Suprapubic skin (tissue), 4 donors: ENCODE measurements around the gene KRT75. TPM values are rescaled to one million over a fixed set of nuclear protein-coding genes. Genes with fewer than 3 reads are reported as not detected.

Experiments used
- DNase-seq, 2 donors: peaks; one replicate each; pipeline ENCODE4 v3.0.0-alpha.2; 2019; ENCODE audit warnings: low spot score in 2 of 2
- H3K27ac ChIP-seq: fragments of 200-600 bp; sonication (generic); one replicate; pipeline ENCODE4 v1.5.1; 2019
- H3K27me3 ChIP-seq: fragments of 200-600 bp; sonication (generic); one replicate; pipeline ENCODE4 v1.5.1; 2019
- H3K36me3 ChIP-seq: fragments of 200-600 bp; sonication (generic); one replicate; pipeline ENCODE4 v1.5.1; 2019
- H3K4me1 ChIP-seq: fragments of 200-600 bp; sonication (generic); one replicate; pipeline ENCODE4 v1.5.1; 2019
- H3K4me3 ChIP-seq: fragments of 200-600 bp; sonication (generic); one replicate; pipeline ENCODE4 v1.5.1; 2019; ENCODE audit warnings: mild to moderate bottlenecking
- H3K9me3 ChIP-seq: fragments of 200-600 bp; sonication (generic); one replicate; pipeline ENCODE4 v1.5.1; 2019
- EP300 ChIP-seq: sonication (generic); formaldehyde crosslinking; IDR thresholded peaks from one replicate; pipeline ENCODE4 v1.6.1; 2017; ENCODE audit warnings: antibody characterized with exemption
- POLR2A ChIP-seq, 2 donors: fragments of 450-650 bp; IDR thresholded peaks; one replicate each; pipeline ENCODE4 v1.6.1; 2017; ENCODE audit warnings: antibody characterized with exemption in 2 of 2, mild to moderate bottlenecking in 2 of 2, moderate library complexity in 2 of 2
- POLR2AphosphoS5 ChIP-seq, 3 donors: sonication (generic); formaldehyde crosslinking; IDR thresholded peaks; one replicate each; pipeline ENCODE4 v1.6.1; 2017; ENCODE audit warnings: antibody characterized with exemption in 3 of 3
- WGBS: methylation state at CpG from one replicate; pipeline ENCODE4 v1.1.5; 2018; 5-methylcytosine and 5-hydroxymethylcytosine counted together
- total RNA-seq, 4 donors: library from RNA; depleted of rRNA; stranded (reverse); fragments of >200 nt; gene quantifications; one replicate each; pipeline ENCODE4 v1.1.0, GENCODE V29; 2016
- TF ChIP-seq, protein P1 (sequence below), 2 donors: fragments of 200-600 bp in 1 of 2; fragments of 450-650 bp in 1 of 2; sonication (generic) in 1 of 2; IDR thresholded peaks; one replicate each; pipeline ENCODE4 v1.5.1; 2016 to 2019; ENCODE audit warnings: antibody characterized with exemption in 2 of 2, mild to moderate bottlenecking in 1 of 2, moderate library complexity in 1 of 2

KRT75 gene
- total RNA-seq, 4 donors from 2014 or later = 3.3 to 67.9 (median 21.2) TPM

DNA sequence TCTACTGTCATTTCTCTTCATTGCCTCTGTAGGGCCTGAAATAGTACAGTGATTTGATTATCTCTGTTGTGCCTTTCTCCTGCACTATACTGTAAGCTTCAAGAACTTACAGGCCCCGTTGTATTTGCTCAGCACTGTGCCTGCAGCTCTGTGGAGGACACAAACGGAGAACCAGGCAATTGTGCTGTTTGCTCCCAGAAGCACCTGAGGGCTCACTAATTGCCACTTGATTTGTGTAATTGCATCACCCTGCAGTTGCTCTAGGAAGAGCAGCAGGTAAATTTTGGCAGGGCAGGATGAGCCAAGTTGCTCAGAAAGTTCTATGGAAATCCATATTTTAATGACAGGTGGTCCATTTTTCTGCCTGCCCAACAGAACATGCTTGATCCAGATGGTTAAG lies 16.4 kb downstream of the KRT75 start:
- TF ChIP-seq EP300 (no peak), POLR2A (IDR thresholded peaks at IDR 0.05) (no peak)
- TF ChIP-seq, protein P1, sequence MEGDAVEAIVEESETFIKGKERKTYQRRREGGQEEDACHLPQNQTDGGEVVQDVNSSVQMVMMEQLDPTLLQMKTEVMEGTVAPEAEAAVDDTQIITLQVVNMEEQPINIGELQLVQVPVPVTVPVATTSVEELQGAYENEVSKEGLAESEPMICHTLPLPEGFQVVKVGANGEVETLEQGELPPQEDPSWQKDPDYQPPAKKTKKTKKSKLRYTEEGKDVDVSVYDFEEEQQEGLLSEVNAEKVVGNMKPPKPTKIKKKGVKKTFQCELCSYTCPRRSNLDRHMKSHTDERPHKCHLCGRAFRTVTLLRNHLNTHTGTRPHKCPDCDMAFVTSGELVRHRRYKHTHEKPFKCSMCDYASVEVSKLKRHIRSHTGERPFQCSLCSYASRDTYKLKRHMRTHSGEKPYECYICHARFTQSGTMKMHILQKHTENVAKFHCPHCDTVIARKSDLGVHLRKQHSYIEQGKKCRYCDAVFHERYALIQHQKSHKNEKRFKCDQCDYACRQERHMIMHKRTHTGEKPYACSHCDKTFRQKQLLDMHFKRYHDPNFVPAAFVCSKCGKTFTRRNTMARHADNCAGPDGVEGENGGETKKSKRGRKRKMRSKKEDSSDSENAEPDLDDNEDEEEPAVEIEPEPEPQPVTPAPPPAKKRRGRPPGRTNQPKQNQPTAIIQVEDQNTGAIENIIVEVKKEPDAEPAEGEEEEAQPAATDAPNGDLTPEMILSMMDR (IDR thresholded peaks at IDR 0.05) = no peak
- no peak for DNase-seq
- 43% methylated on average over 2 of the region's 2 CpGs for WGBS
- H3K9me3 ChIP-seq = no peaks in the 10 kb centered on the region
- no peak overlapping the region for H3K4me3 ChIP-seq
- H3K36me3 ChIP-seq = no peaks in the 10 kb centered on the region
- peaks cover 19% of the 10 kb centered on the region for H3K4me1 ChIP-seq
- peaks cover 5% of the 10 kb centered on the region for H3K27me3 ChIP-seq
- no peak overlapping the region for H3K27ac ChIP-seq

GRCh38 chr12:52416795-52417194 lies 17.4 kb downstream of the KRT75 start:
- no peaks in the 10 kb centered on the region for H3K9me3 ChIP-seq
- 86% methylated on average over 1 of the region's 1 CpG for WGBS
- no peak overlapping the region for H3K4me3 ChIP-seq
- H3K36me3 ChIP-seq = no peaks in the 10 kb centered on the region
- peak overlapping the region; percentile 67 for H3K27ac ChIP-seq
- peaks cover 4% of the 10 kb centered on the region for H3K27me3 ChIP-seq
- H3K4me1 ChIP-seq = peaks cover 19% of the 10 kb centered on the region
- TF ChIP-seq, protein P1 (IDR thresholded peaks at IDR 0.05) = no peak
- TF ChIP-seq POLR2AphosphoS5 (IDR thresholded peaks at IDR 0.05) = no peak
- TF ChIP-seq EP300 = no peak
- no peak for TF ChIP-seq POLR2A (IDR thresholded peaks at IDR 0.05)
- DNase-seq = no peak

- 57% methylated on average over 10 of the region's 10 CpGs for WGBS
- DNase-seq = no peak
- H3K27ac ChIP-seq = peak overlapping the region; percentile 67
These were observed 18.1 kb downstream of the KRT75 start for GRCh38 chr12:52415870-52416750.

DNA sequence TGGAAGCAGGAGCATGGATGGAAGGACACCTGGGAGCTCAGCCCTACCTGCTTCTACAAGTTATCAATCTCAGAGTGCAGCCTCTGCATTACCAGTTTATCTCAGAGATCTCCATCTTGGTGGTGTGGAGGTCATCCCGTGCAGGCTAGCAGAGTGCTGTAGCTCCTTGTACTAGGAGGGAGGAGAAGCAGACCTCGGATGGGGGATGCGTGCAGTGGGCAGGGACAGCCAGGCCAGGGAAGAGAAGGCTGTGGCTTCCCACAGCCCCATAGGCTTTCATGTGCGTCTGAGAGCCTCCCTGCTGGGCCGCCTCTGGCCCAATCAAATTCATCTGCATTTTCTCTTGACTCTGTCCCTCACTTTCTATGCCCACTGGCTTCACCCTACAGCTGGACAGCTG lies 19.2 kb downstream of the KRT75 start:
- no peak for DNase-seq

More at GRCh38 chr12:52415870-52416750, 18.1 kb downstream of the KRT75 start:
- no peaks in the 10 kb centered on the region for H3K36me3 ChIP-seq
- TF ChIP-seq POLR2AphosphoS5 (IDR thresholded peaks at IDR 0.05) (peak; percentile 5 to 29 (median 28)), EP300 (no peak)
- no peak overlapping the region for H3K4me3 ChIP-seq
- H3K27me3 ChIP-seq = no peaks in the 10 kb centered on the region
- peaks cover 19% of the 10 kb centered on the region for H3K4me1 ChIP-seq
- no peaks in the 10 kb centered on the region for H3K9me3 ChIP-seq

DNA sequence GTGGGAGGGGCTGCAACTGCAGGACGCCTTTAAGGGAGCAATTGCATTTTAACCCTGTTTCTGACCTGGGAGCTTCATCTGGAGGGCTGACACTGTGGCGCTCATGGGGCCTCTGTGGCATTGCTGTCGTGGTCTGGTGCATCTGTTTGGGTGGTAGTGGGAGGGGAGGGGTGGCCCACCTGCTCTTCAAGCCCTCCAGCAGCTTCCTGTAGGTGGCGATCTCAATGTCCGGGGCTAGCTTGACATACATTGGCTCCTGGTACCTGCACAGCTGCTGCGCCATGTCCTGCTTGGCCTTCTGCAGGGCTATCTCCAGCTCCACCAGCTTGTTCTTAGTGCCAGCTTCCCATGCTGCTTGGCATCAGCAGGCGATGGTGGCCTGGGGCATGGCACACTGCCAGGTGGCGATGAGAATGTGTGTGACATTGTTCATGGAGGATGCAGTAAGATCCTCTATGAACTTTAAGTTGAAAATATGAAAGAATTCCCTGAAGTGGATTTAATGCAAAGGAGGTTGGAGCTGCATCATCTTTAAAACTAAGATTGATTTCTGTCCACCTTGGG lies 20.3 kb downstream of the KRT75 start:
- 51% methylated on average over 3 of the region's 8 CpGs for WGBS

More for the DNA sequence above, 19.2 kb downstream of the KRT75 start:
- Histone ChIP-seq H3K4me3 (no peak overlapping the region), H3K27me3 (no peaks in the 10 kb centered on the region), H3K27ac (no peak overlapping the region), H3K4me1 (peaks cover 19% of the 10 kb centered on the region), H3K9me3 (no peaks in the 10 kb centered on the region), H3K36me3 (no peaks in the 10 kb centered on the region)
- no peak for TF ChIP-seq EP300
- no peak for TF ChIP-seq POLR2AphosphoS5 (IDR thresholded peaks at IDR 0.05)
- TF ChIP-seq, protein P1 (IDR thresholded peaks at IDR 0.05) = no peak
- TF ChIP-seq POLR2A (IDR thresholded peaks at IDR 0.05) = no peak
- 90% methylated on average over 5 of the region's 5 CpGs for WGBS

More for the DNA sequence above, 20.3 kb downstream of the KRT75 start:
- Histone ChIP-seq H3K36me3 (no peaks in the 10 kb centered on the region), H3K4me3 (no peak overlapping the region), H3K27ac (no peak overlapping the region), H3K27me3 (no peaks in the 10 kb centered on the region), H3K4me1 (peaks cover 19% of the 10 kb centered on the region), H3K9me3 (no peaks in the 10 kb centered on the region)
- no peak for TF ChIP-seq EP300
- TF ChIP-seq, protein P1 (IDR thresholded peaks at IDR 0.05) = no peak
- no peak for TF ChIP-seq POLR2AphosphoS5 (IDR thresholded peaks at IDR 0.05)
- TF ChIP-seq POLR2A (IDR thresholded peaks at IDR 0.05) = no peak
- DNase-seq = no peak
